Lower leg skin (tissue), 3 donors: ENCODE results near the gene ZNF586.

Experiments
- CTCF ChIP-seq, 3 donors: fragments of 450-650 bp; IDR thresholded peaks; one replicate each; pipeline ENCODE4 v1.5.1; 2016; ENCODE audit warnings: antibody characterized with exemption in 3 of 3, mild to moderate bottlenecking in 3 of 3, moderate library complexity in 2 of 3
- POLR2A ChIP-seq, 2 donors: fragments of 450-650 bp; IDR thresholded peaks; one replicate each; pipeline ENCODE4 v1.6.1; 2016 to 2017; ENCODE audit warnings: antibody characterized with exemption in 2 of 2, mild to moderate bottlenecking in 1 of 2, moderate library complexity in 1 of 2

GRCh38 chr19:57773488-57773887 lies 4.0 kb downstream of the ZNF586 start:
- TF ChIP-seq CTCF (IDR thresholded peaks at IDR 0.05) (no peak), POLR2A (IDR thresholded peaks at IDR 0.05) (no peak)
